GM21515 (cell line): ENCODE data around the gene CERCAM.
A peak's percentile ranks its signal among the peaks of the same experiment; 100 is the strongest.

Source experiments
- ATAC-seq: cut with Tn5 transposase; IDR thresholded peaks from one replicate; pipeline ENCODE4 v1.9.1; 2021; ENCODE audit not compliant: unreplicated experiment

The CERCAM gene

GRCh38 chr9:128420651-128421481 is at the start of gene CERCAM:
CERCAM (plus strand) TSS chr9:128420857; CDS start chr9:128420878, 21 bp downstream.
- peak; percentile 53 for ATAC-seq

- ATAC-seq, result no peak
Observed at GRCh38 chr9:128371630-128372117, 49.0 kb upstream of the CERCAM start.

GRCh38 chr9:128372188-128372641 is 48.4 kb upstream of the CERCAM start:
- ATAC-seq, result no peak

GRCh38 chr9:128372784-128373183 is 47.9 kb upstream of the CERCAM start:
- ATAC-seq, result no peak

GRCh38 chr9:128374221-128374675 is 46.4 kb upstream of the CERCAM start:
- ATAC-seq, result no peak

- no peak for ATAC-seq
Observed at GRCh38 chr9:128375865-128376264, 44.8 kb upstream of the CERCAM start.

GRCh38 chr9:128382261-128382660 is 38.4 kb upstream of the CERCAM start:
- no peak for ATAC-seq

GRCh38 chr9:128383007-128383753 is 37.5 kb upstream of the CERCAM start:
- no peak for ATAC-seq

GRCh38 chr9:128383791-128384190 is 36.9 kb upstream of the CERCAM start:
- no peak for ATAC-seq

GRCh38 chr9:128384801-128385495 is 35.7 kb upstream of the CERCAM start:
- ATAC-seq, result no peak

- no peak for ATAC-seq
Observed at GRCh38 chr9:128385496-128386460, 34.9 kb upstream of the CERCAM start.

GRCh38 chr9:128388150-128388549 is 32.5 kb upstream of the CERCAM start:
- no peak for ATAC-seq

- no peak for ATAC-seq
Observed at GRCh38 chr9:128389395-128390149, 31.1 kb upstream of the CERCAM start.

- no peak for ATAC-seq
Observed at GRCh38 chr9:128390150-128390812, 30.4 kb upstream of the CERCAM start.

- no peak for ATAC-seq
Observed at GRCh38 chr9:128390813-128391711, 29.6 kb upstream of the CERCAM start.

- ATAC-seq, result no peak
Observed at GRCh38 chr9:128391956-128392301, 28.7 kb upstream of the CERCAM start.

- no peak for ATAC-seq
Observed at GRCh38 chr9:128392302-128393144, 28.1 kb upstream of the CERCAM start.
